GM12878 (cell line): ENCODE measurements around the gene POU2AF2. TPM values are rescaled to one million over a fixed set of nuclear protein-coding genes. Genes with fewer than 3 reads are reported as not detected.

ENCODE experiments used
- ATAC-seq: fragments of 200-7000 bp; cut with Tn5 transposase; 3 replicates; pipeline ENCODE4 v1.9.1; 2020; ENCODE audit warnings: mild to moderate bottlenecking, moderate library complexity
- BruUV-seq: library from RNA; stranded (reverse); fragments of 400-500 nt; replicated peaks from 2 replicates; lab custom pipeline; 2021; lab: Mats Ljungman, UMichigan
- CTCF ChIA-PET: fragments of 300-600 bp; sonication (Branson Sonifier 250); formaldehyde crosslinking; extraction: SDS; loops from one replicate; lab custom pipeline; 2021; ENCODE audit warnings: inconsistent platforms; lab: Yijun Ruan, JAX
- POLR2A ChIA-PET: fragments of 350-600 bp; formaldehyde crosslinking; extraction: SDS; loops from one replicate; lab custom pipeline; 2021; ENCODE audit warnings: inconsistent platforms; lab: Charles Lee
- RAD21 ChIA-PET: fragments of 300-600 bp; sonication (Branson Sonifier 250); formaldehyde crosslinking; loops from one replicate; lab custom pipeline; 2023; ENCODE audit warnings: antibody characterized with exemption; ENCODE audit not compliant: unreplicated experiment; lab: Charles Lee
- SMC1A ChIA-PET: fragments of 300-600 bp; sonication (Branson Sonifier 250); formaldehyde crosslinking; loops from one replicate; lab custom pipeline; 2023; ENCODE audit not compliant: unreplicated experiment, uncharacterized antibody; lab: Charles Lee
- DNase-seq: peaks from one replicate; pipeline ENCODE4 v3.0.0-alpha.2; 2011; ENCODE audit warnings: low read depth, low spot score
- FAIRE-seq: peaks from 3 replicates; lab custom pipeline; 2011; peaks lifted over from hg19 to GRCh38; lab: Jason Lieb, UNC
- H2AFZ ChIP-seq: 2 replicates; pipeline ENCODE4 v1.6.0; 2011; ENCODE audit warnings: low read depth, low read length, control low read depth; ENCODE audit not compliant: control insufficient read depth
- H3K27ac ChIP-seq: 2 replicates; pipeline ENCODE4 v1.5.1; 2011; ENCODE audit warnings: control low read depth; ENCODE audit not compliant: control insufficient read depth, insufficient read depth
- H3K27me3 ChIP-seq, 2 experiments: replicated peaks in 1 of 2; 2 replicates each; pipeline versions ENCODE4 v1.6.0 to v1.6.1; 2011; ENCODE audit warnings: low read length in 1 of 2; ENCODE audit not compliant: control insufficient read depth in 2 of 2, insufficient read depth in 2 of 2
- H3K36me3 ChIP-seq, 2 experiments: 2 replicates each; pipeline ENCODE4 v1.5.1; 2011; ENCODE audit warnings: low read length in 1 of 2; ENCODE audit not compliant: control insufficient read depth in 2 of 2, insufficient read depth in 2 of 2
- H3K4me1 ChIP-seq: 2 replicates; pipeline ENCODE4 v1.6.1; 2011; ENCODE audit warnings: mild to moderate bottlenecking, low read length, moderate library complexity, mixed read lengths; ENCODE audit not compliant: control insufficient read depth, insufficient read depth
- H3K4me2 ChIP-seq: 2 replicates; pipeline ENCODE4 v1.6.0; 2011; ENCODE audit warnings: control low read depth; ENCODE audit not compliant: control insufficient read depth, insufficient read depth
- H3K4me3 ChIP-seq: fragments of 200-600 bp; sonication (generic); 2 replicates; pipeline ENCODE4 v1.5.1; 2016
- H3K79me2 ChIP-seq: 2 replicates; pipeline ENCODE4 v1.6.0; 2011; ENCODE audit warnings: low read length; ENCODE audit not compliant: control insufficient read depth, insufficient read depth
- H3K9ac ChIP-seq: 2 replicates; pipeline ENCODE4 v1.8.0; 2011; ENCODE audit warnings: low read length, control low read depth, mixed read lengths; ENCODE audit not compliant: control insufficient read depth, insufficient read depth
- H3K9me3 ChIP-seq: replicated peaks from 3 replicates; pipeline ENCODE4 v1.5.1; 2011; ENCODE audit warnings: mild to moderate bottlenecking, low read length; ENCODE audit not compliant: control insufficient read depth, insufficient read depth
- H4K20me1 ChIP-seq: 2 replicates; pipeline ENCODE4 v1.6.0; 2011; ENCODE audit not compliant: control insufficient read depth, insufficient read depth
- BACH1 ChIP-seq: fragments of 450-650 bp; IDR thresholded peaks from 2 replicates; pipeline ENCODE4 v1.6.1; 2017; ENCODE audit warnings: mild to moderate bottlenecking, borderline replicate concordance
- HDAC6 ChIP-seq: fragments of 200-600 bp; sonication (generic); IDR thresholded peaks from one replicate; pipeline ENCODE4 v1.8.0; 2017; ENCODE audit warnings: antibody characterized with exemption; ENCODE audit not compliant: unreplicated experiment
- IRF4 ChIP-seq: IDR thresholded peaks from 2 replicates; pipeline ENCODE4 v1.6.1; 2011; ENCODE audit warnings: low read depth, low read length
- JUNB ChIP-seq: IDR thresholded peaks from 2 replicates; pipeline ENCODE4 v1.6.1; 2016; ENCODE audit warnings: antibody characterized with exemption, mild to moderate bottlenecking
- MYC ChIP-seq: IDR thresholded peaks from 2 replicates; pipeline ENCODE4 v1.6.1; 2011; ENCODE audit warnings: mild to moderate bottlenecking, low read length, moderate library complexity, inconsistent platforms; ENCODE audit not compliant: insufficient read depth, insufficient replicate concordance, insufficient read length, severe bottlenecking
- NFIC ChIP-seq: IDR thresholded peaks from 2 replicates; pipeline ENCODE4 v1.6.1; 2012; ENCODE audit warnings: low read depth, mild to moderate bottlenecking, inconsistent platforms, low read length, moderate library complexity
- NFXL1 ChIP-seq: fragments of 450-650 bp; IDR thresholded peaks from 2 replicates; pipeline ENCODE4 v1.6.1; 2017; ENCODE audit warnings: antibody characterized with exemption, mild to moderate bottlenecking, borderline replicate concordance
- RUNX3 ChIP-seq: IDR thresholded peaks from 2 replicates; pipeline ENCODE4 v1.6.1; 2012; ENCODE audit warnings: low read length, inconsistent platforms
- SIN3A ChIP-seq: IDR thresholded peaks from 2 replicates; pipeline ENCODE4 v1.6.1; 2012; ENCODE audit warnings: low read depth, low read length, improper control_type of control experiment
- ZBED1 ChIP-seq: IDR thresholded peaks from 2 replicates; pipeline ENCODE4 v1.6.1; 2016; ENCODE audit warnings: borderline replicate concordance
- WGBS: methylation state at CpG from one replicate; pipeline ENCODE4 v1.1.6; 2016; ENCODE audit warnings: low lambda C conversion rate; ENCODE audit not compliant: insufficient replicate concordance, insufficient coverage; ENCODE audit errors: missing lambda C conversion rate; 5-methylcytosine and 5-hydroxymethylcytosine counted together
- in situ Hi-C: fragments of 300-500 bp; cut with MboI; formaldehyde crosslinking; loops from 9 replicates; pipeline ENCODE4 v1.14.3; 2018; ENCODE audit warnings: mixed read lengths
- intact Hi-C: fragments of 100-400 bp; cut with micrococcal nuclease; formaldehyde crosslinking; loops from one replicate; pipeline ENCODE4 v1.14.2; 2022; ENCODE audit not compliant: unreplicated experiment
- polyA plus RNA-seq, 11 experiments: library from polyadenylated mRNA; depleted of rRNA in 4 of 11; unstranded in 6 of 11; stranded (reverse) in 5 of 11; fragments of >200 nt; fragmentation: Nextera tagmentation in 4 of 11; fragmentation: Illumina TruSeq in 1 of 11; extraction: Ambion mirVana in 4 of 11; extraction: Trizol in 1 of 11; gene quantifications; 1 replicate in 1 of 11; 2 replicates in 10 of 11; pipeline versions ENCODE4 v1.2.1 to v1.2.3, GENCODE V29; 2011 to 2016; ENCODE audit warnings: inconsistent platforms in 2 of 11, missing spikeins in 2 of 11, low read depth in 1 of 11
- total RNA-seq, 4 experiments: library from RNA; depleted of rRNA in 3 of 4; stranded (reverse); fragments of >200 nt in 3 of 4; fragmentation: Illumina TruSeq in 1 of 4; extraction: Trizol in 1 of 4; gene quantifications; 2 replicates each; pipeline versions ENCODE4 v1.2.1 to v1.2.3, GENCODE V29; 2013 to 2021
- TF ChIP-seq, protein P1 (sequence below): fragments of 450-650 bp; IDR thresholded peaks from 2 replicates; pipeline ENCODE4 v1.6.1; 2017; ENCODE audit warnings: mild to moderate bottlenecking, moderate library complexity

POU2AF2 gene
- total and polyA plus RNA-seq, 10 of the 15 experiments (the other 5 are each of a cell fraction or from before 2014, with no cell fraction given): not detected

DNA sequence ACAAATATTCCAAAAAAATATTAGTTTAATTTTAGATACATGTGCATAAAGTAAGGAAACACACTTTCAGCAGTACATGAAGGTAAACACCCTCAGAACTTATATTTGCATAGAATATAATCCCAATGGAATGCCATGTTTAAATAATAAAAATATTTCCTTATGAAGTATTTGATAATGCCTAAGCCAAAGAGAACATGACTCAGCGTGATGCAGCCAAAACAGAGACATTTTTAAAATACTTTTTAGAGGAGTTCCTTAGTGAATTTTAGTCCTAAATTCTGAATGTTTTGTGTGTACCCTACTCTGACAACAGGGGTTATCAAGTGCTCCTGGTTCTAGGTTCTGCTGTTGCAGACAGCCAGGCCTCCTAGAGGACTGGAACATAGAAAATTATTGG lies 39.1 kb upstream of the POU2AF2 start:
- ATAC-seq (no peak), DNase-seq (no peak), FAIRE-seq (no peak)
- no peaks in the 10 kb centered on the region for H3K9me3 ChIP-seq
- SMC1A ChIA-PET: no interaction called here
- H3K79me2 ChIP-seq: no peaks in the 10 kb centered on the region
- no peaks in the 10 kb centered on the region for H3K36me3 ChIP-seq
- H3K9ac ChIP-seq: no peak overlapping the region
- intact Hi-C loops (no loop called here), in situ Hi-C loops (no loop called here)
- H3K4me2 ChIP-seq: no peak overlapping the region
- H3K27ac ChIP-seq: no peak overlapping the region
- WGBS: 0% methylated on average over 1 of the region's 1 CpG
- H2AFZ ChIP-seq: no peak overlapping the region
- H3K27me3 ChIP-seq: peaks cover 2 to 4% of the 10 kb centered on the region in 2 experiments; a peak in 2 of 4 replicates
- POLR2A ChIA-PET: no interaction called here
- BruUV-seq: no TSS peak
- no peaks in the 10 kb centered on the region for H3K4me1 ChIP-seq
- no peak overlapping the region for H3K4me3 ChIP-seq
- CTCF ChIA-PET: no interaction called here
- RAD21 ChIA-PET: no interaction called here
- no peaks in the 10 kb centered on the region for H4K20me1 ChIP-seq
- TF ChIP-seq JUNB (no peak), RUNX3 (no peak), NFXL1 (no peak), ZBED1 (no peak), NFIC (no peak), HDAC6 (no peak), MYC (no peak), SIN3A (no peak), IRF4 (no peak), BACH1 (no peak)
- TF ChIP-seq, protein P1, sequence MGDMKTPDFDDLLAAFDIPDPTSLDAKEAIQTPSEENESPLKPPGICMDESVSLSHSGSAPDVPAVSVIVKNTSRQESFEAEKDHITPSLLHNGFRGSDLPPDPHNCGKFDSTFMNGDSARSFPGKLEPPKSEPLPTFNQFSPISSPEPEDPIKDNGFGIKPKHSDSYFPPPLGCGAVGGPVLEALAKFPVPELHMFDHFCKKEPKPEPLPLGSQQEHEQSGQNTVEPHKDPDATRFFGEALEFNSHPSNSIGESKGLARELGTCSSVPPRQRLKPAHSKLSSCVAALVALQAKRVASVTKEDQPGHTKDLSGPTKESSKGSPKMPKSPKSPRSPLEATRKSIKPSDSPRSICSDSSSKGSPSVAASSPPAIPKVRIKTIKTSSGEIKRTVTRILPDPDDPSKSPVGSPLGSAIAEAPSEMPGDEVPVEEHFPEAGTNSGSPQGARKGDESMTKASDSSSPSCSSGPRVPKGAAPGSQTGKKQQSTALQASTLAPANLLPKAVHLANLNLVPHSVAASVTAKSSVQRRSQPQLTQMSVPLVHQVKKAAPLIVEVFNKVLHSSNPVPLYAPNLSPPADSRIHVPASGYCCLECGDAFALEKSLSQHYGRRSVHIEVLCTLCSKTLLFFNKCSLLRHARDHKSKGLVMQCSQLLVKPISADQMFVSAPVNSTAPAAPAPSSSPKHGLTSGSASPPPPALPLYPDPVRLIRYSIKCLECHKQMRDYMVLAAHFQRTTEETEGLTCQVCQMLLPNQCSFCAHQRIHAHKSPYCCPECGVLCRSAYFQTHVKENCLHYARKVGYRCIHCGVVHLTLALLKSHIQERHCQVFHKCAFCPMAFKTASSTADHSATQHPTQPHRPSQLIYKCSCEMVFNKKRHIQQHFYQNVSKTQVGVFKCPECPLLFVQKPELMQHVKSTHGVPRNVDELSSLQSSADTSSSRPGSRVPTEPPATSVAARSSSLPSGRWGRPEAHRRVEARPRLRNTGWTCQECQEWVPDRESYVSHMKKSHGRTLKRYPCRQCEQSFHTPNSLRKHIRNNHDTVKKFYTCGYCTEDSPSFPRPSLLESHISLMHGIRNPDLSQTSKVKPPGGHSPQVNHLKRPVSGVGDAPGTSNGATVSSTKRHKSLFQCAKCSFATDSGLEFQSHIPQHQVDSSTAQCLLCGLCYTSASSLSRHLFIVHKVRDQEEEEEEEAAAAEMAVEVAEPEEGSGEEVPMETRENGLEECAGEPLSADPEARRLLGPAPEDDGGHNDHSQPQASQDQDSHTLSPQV: no peak
